Urinary bladder (tissue), 4 donors: ENCODE data around the gene TMEM214. TPM values are rescaled to one million over a fixed set of nuclear protein-coding genes. Genes with fewer than 3 reads are reported as not detected.

ENCODE experiments used
- DNase-seq: peaks from one replicate; pipeline ENCODE4 v3.0.0-alpha.2; 2015; ENCODE audit errors: extremely low spot score
- H3K27ac ChIP-seq: one replicate; pipeline ENCODE4 v1.5.1; 2013; ENCODE audit warnings: low read depth, mild to moderate bottlenecking, moderate library complexity
- H3K36me3 ChIP-seq: one replicate; pipeline ENCODE4 v1.6.1; 2013; ENCODE audit warnings: mild to moderate bottlenecking, moderate library complexity; ENCODE audit not compliant: insufficient read depth
- H3K4me1 ChIP-seq: one replicate; pipeline ENCODE4 v1.6.1; 2013; ENCODE audit warnings: mild to moderate bottlenecking, moderate library complexity; ENCODE audit not compliant: insufficient read depth
- H3K4me3 ChIP-seq: one replicate; pipeline ENCODE4 v1.5.1; 2013; ENCODE audit warnings: low read depth, low read length
- WGBS: extraction: QIAGEN DNeasy Blood & Tissue Kit; methylation state at CpG from one replicate; pipeline ENCODE4 v1.1.7; 2013; 5-methylcytosine and 5-hydroxymethylcytosine counted together
- polyA plus RNA-seq: library from polyadenylated mRNA; stranded (reverse); fragments of 200-250 nt; gene quantifications from one replicate; pipeline ENCODE4 v1.2.3, GENCODE V29; 2013
- total RNA-seq: library from RNA; depleted of rRNA; stranded (reverse); fragments of >200 nt; gene quantifications from one replicate; pipeline ENCODE4 v1.2.3, GENCODE V29; 2014
- donor health status: healthy with polysubstance abuse.
- donor health status: healthy.

The TMEM214 gene
- total RNA-seq (54.4 TPM), polyA plus RNA-seq (49.8 TPM)

- peak; percentile 28 for DNase-seq
- WGBS, result under 1% methylated on average over 76 of the region's 76 CpGs
- H3K4me1 ChIP-seq, result no peaks in the 10 kb centered on the region
- peak within 1 kb of the TSS; percentile 86 for H3K4me3 ChIP-seq
- H3K27ac ChIP-seq, result peak within 1 kb of the TSS; percentile 72
- H3K36me3 ChIP-seq, result no peaks in the 10 kb centered on the region
Observed at GRCh38 chr2:27032495-27033252, at the start of gene TMEM214. Gene TMEM214, plus strand, starts transcription at chr2:27032965. Its CDS starts 51 bp downstream, at chr2:27033016.

DNA sequence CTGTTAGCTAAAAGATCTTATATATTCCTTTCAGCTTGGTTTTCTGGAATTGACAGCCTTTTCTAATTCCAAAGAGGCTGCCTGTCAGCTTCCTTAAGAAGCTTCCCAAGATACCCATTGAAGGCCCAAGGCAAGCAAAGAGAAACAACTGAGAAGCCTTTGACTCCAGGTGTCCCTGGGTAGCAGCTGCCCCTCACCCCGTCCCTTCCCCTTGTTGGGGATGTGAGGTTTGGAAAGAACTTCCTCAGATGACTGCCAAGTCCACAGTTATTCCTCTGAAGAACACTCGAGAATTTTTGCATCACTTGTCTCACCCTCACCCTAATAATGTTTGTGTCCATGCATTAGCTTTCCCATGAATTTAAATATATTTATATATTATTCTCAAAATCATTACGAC is 49.0 kb upstream of the TMEM214 start:
- DNase-seq, result no peak
- H3K27ac ChIP-seq, result no peak overlapping the region
- WGBS, result 82% methylated on average over 3 of the region's 3 CpGs
- H3K4me1 ChIP-seq, result peaks cover 1% of the 10 kb centered on the region
- H3K36me3 ChIP-seq, result no peaks in the 10 kb centered on the region
- H3K4me3 ChIP-seq, result no peak overlapping the region

- no peak overlapping the region for H3K4me3 ChIP-seq
- peaks cover 1% of the 10 kb centered on the region for H3K4me1 ChIP-seq
- H3K27ac ChIP-seq, result no peak overlapping the region
- no peaks in the 10 kb centered on the region for H3K36me3 ChIP-seq
- 86% methylated on average over 4 of the region's 4 CpGs for WGBS
- DNase-seq, result no peak
Observed at GRCh38 chr2:26985807-26986206, 47.0 kb upstream of the TMEM214 start.

DNA sequence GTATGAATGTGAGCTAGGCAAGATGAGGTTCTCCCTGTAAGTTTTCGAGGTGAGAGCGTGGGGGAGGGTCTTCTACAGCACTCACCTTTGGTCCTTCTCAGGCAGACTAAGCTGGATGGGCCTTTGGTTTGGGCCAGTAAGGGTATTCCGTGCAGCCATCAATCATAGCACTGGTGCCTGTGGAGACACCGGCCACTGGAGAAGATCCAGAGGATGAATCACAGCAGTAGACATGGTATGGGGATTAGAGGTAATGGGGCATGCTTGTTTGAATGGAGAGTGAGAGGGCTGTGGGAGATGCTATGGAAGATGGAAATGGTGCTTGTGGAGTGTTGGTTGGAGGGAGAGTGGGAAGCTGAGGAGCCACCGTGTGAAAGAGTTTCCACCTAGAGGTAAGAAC is 46.2 kb upstream of the TMEM214 start:
- Histone ChIP-seq H3K27ac (no peak overlapping the region), H3K36me3 (no peaks in the 10 kb centered on the region), H3K4me3 (no peak overlapping the region), H3K4me1 (peaks cover 1% of the 10 kb centered on the region)
- 84% methylated on average over 5 of the region's 5 CpGs for WGBS
- DNase-seq, result no peak

- H3K4me3 ChIP-seq, result no peak overlapping the region
- 76% methylated on average over 4 of the region's 4 CpGs for WGBS
- H3K27ac ChIP-seq, result no peak overlapping the region
- DNase-seq, result no peak
- H3K4me1 ChIP-seq, result peaks cover 1% of the 10 kb centered on the region
- H3K36me3 ChIP-seq, result no peaks in the 10 kb centered on the region
Observed at GRCh38 chr2:26988058-26988860, 44.5 kb upstream of the TMEM214 start.

DNA sequence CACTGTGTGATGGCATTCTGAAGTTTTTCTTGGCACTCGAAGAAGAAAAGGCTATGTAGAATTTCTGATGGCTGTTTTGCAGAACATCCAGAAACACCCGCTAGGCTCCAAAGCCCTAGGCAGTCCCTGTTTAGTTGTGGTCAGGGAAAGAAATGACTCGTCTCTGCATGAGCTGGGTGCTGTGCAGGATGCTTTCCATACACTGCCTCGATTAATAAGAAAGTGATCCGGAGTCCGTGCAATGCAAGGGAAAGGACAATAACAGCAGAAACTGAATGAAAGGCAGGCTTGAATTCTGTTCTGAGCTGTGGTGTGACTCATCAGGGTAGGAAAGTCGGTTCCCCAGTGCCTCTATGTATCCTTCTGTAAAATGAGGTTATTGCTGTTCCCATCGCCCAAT is 43.6 kb upstream of the TMEM214 start:
- no peak overlapping the region for H3K27ac ChIP-seq
- WGBS, result 84% methylated on average over 8 of the region's 8 CpGs
- H3K4me1 ChIP-seq, result peaks cover 1% of the 10 kb centered on the region
- DNase-seq, result no peak
- no peak overlapping the region for H3K4me3 ChIP-seq
- H3K36me3 ChIP-seq, result no peaks in the 10 kb centered on the region

DNA sequence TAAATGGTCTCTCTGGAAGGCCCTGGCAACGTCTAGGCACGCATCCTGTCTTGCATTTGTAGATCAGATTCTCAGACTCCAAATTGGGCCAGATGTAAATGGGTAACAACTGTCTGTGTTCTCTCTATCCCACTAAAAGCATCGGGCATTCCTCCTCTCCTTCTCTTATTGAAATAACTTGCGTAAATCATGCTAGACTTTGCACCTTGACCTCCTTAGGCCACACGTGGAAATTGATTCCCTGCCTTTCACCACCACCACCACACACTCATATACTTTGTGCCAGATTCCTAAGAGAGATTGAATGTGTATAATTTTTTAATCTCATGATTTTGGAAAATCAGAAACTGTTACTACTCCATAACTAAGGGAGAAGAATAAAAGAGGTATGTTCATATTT is 41.0 kb upstream of the TMEM214 start:
- no peak overlapping the region for H3K27ac ChIP-seq
- H3K4me3 ChIP-seq, result no peak overlapping the region
- 77% methylated on average over 5 of the region's 5 CpGs for WGBS
- H3K36me3 ChIP-seq, result no peaks in the 10 kb centered on the region
- no peak for DNase-seq
- H3K4me1 ChIP-seq, result peaks cover 1% of the 10 kb centered on the region

DNA sequence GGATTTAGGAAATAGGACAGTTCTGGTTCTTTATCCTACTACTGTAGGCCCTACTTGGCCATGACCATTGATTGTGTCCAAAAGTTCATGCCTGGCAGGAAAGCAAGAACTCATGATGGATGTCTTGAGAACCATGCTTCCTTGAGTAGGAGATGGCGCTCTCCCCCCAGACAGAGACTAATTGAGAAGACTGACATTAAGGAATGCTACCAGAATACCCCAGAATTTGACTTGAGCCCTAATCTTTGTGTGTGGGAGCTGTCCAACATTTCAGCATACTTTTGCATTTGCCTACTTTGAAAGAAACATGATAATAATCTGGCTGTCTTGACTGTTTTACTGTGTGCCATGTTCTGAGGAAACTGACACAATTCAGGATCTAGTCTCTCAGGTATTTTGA is 39.0 kb upstream of the TMEM214 start:
- WGBS, result 80% methylated on average over 1 of the region's 1 CpG
- no peak overlapping the region for H3K27ac ChIP-seq
- DNase-seq, result no peak
- no peak overlapping the region for H3K4me3 ChIP-seq
- H3K36me3 ChIP-seq, result no peaks in the 10 kb centered on the region
- H3K4me1 ChIP-seq, result no peaks in the 10 kb centered on the region

DNA sequence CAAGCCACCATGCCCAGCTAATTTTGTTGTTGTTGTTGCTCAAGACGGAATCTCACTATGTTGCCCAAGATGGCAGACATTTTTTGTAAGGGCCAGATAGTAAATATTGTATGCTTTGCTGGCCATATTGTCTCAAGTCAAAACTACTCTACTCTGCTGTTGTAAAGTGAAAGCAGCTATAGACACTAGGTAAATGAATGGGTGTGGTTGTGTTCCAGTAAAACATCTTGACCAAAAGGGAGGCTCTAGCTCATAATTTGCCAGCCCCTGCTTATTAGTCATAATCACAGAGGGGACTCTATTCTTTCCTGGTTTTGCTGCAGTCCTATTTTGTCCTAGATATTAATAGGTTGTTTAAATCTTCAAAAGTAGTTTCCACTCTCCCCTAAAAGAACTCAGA is 37.8 kb upstream of the TMEM214 start:
- WGBS, result 95% methylated on average over 1 of the region's 1 CpG
- H3K27ac ChIP-seq, result no peak overlapping the region
- no peaks in the 10 kb centered on the region for H3K36me3 ChIP-seq
- H3K4me3 ChIP-seq, result no peak overlapping the region
- H3K4me1 ChIP-seq, result no peaks in the 10 kb centered on the region
- DNase-seq, result no peak

DNA sequence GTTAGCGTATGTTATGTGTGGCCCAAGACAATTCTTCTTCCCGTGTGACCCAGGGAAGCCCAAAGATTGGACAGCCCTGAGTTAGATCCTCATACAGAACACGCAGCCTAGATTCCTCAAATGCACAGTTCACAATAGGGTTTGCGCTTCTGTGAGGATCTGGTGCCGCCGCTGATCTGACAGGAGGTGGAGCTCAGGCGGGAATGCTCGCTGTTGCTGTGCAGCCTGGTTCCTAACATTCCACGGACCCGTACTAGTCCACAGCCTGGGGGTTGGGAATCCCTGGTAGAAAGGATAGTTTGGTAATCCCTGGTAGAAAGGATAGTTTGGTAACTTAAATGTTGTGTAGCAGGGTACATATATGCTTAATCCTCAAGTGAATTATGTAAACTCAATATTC is 35.4 kb upstream of the TMEM214 start:
- H3K4me1 ChIP-seq, result no peaks in the 10 kb centered on the region
- no peak overlapping the region for H3K27ac ChIP-seq
- DNase-seq, result no peak
- H3K36me3 ChIP-seq, result no peaks in the 10 kb centered on the region
- 72% methylated on average over 10 of the region's 10 CpGs for WGBS
- no peak overlapping the region for H3K4me3 ChIP-seq

DNA sequence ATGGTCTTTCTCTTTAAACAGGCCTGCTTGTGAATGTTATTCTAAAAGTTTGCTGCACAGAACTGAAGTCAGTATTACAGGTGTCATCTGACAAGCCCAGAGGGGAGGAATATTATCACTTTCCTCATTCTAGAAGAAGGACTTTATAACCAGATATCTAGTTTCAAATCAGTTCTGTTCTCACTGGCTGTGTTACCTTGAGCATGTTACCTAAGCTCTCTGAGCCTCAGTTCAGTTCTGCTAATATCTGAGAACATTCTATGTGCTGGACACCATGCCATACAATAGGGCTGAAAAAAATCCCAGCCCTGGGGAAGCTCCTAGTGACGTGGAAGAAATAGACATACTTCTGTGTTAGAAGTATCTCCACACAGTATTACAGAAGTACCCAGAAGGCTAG is 34.4 kb upstream of the TMEM214 start:
- Histone ChIP-seq H3K4me3 (no peak overlapping the region), H3K27ac (no peak overlapping the region), H3K36me3 (no peaks in the 10 kb centered on the region), H3K4me1 (no peaks in the 10 kb centered on the region)
- 82% methylated on average over 1 of the region's 1 CpG for WGBS
- DNase-seq, result no peak

DNA sequence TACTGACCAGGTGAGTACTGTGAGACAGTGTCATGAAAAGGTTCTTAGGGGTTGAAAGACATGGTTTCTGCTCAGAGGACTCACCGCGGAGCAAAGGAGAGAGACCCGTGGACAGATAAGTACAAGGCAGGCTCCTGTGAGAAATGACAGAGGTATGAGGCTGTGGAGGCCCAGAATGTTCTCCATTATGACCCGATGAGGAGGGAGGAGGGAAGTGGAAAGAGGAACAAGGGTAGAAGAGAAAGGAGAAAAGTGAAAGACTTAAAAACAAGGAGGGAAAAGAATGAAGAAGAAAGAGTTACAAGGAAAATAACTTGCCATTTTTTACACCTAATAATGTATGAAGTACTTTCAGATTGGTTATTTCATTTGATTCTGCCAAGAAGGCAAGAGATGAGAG is 32.5 kb upstream of the TMEM214 start:
- H3K4me3 ChIP-seq, result no peak overlapping the region
- no peak overlapping the region for H3K27ac ChIP-seq
- DNase-seq, result no peak
- no peaks in the 10 kb centered on the region for H3K4me1 ChIP-seq
- no peaks in the 10 kb centered on the region for H3K36me3 ChIP-seq
- 81% methylated on average over 4 of the region's 4 CpGs for WGBS

DNA sequence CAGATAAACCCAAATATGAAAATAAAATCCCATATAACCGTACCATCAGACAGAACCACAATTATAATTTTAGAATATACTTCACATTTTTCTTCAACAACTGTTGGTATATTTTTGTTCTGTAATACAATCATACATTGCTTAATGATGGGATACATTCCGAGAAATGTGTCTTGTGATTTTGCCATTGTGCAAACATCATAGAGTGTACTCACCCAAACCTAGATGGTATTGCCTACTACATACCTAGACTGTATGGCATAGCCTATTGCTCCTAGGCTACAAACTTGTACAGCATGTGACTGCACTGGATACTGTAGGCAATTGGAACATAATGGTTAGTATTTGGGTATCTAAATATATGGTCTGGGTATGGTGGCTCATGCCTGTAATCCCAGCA is 31.8 kb upstream of the TMEM214 start:
- H3K4me1 ChIP-seq, result no peaks in the 10 kb centered on the region
- no peak overlapping the region for H3K4me3 ChIP-seq
- DNase-seq, result no peak
- H3K27ac ChIP-seq, result no peak overlapping the region
- 97% methylated on average over 2 of the region's 2 CpGs for WGBS
- H3K36me3 ChIP-seq, result no peaks in the 10 kb centered on the region

GRCh38 chr2:27001950-27002349 is 30.8 kb upstream of the TMEM214 start:
- Histone ChIP-seq H3K27ac (no peak overlapping the region), H3K36me3 (no peaks in the 10 kb centered on the region), H3K4me1 (no peaks in the 10 kb centered on the region), H3K4me3 (no peak overlapping the region)
- no peak for DNase-seq
- WGBS, result 66% methylated on average over 5 of the region's 5 CpGs
